ENCODE data around the gene MYCN.
"Not testable (repeated sequence)": the region's sequence is repeated elsewhere in the genome, so short reads cannot be mapped to it uniquely, and the experiment has no call there.

MYCN gene

DNA sequence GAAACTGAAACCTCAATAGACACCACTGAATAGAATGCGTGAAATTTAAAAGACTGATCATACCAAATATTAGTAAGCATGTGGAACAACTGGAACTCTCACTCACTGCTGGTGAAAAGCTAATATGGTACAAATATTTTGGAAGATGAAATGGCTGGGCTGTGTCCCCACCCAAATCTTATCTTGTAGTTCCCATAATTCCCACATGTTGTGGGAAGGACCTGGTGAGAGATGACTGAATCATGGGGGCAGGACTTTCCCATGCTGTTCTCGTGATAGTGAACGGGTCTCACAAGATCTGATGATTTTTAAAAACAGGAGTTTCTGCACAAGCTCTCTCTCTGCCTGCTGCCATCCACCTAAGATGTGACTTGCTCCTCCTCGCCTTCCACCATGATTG lies 32.0 kb upstream of the MYCN start:
- POLR2A ChIA-PET (ENCODE audit: low non-redundant PET), result no interaction called here

DNA sequence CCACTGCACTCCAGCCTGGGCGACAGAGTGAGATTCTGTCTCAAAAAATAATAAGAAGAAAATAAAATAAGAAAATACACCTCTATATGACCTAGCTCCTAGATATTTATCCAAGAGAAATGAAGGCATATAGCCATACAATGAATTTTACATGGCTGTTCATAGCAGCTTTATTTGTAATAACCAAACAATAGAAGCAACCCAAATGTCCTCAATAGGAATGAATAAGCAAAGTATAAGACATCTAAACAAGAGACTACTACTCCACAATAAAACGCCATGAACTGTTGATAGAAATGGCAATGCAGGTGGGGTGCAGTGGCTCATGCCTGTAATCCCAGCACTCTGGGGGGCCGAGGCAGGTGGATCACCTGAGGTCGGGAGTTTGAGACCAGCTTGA lies 31.2 kb upstream of the MYCN start:
- CTCF ChIA-PET, result no interaction called here
- TF ChIP-seq, protein P1, sequence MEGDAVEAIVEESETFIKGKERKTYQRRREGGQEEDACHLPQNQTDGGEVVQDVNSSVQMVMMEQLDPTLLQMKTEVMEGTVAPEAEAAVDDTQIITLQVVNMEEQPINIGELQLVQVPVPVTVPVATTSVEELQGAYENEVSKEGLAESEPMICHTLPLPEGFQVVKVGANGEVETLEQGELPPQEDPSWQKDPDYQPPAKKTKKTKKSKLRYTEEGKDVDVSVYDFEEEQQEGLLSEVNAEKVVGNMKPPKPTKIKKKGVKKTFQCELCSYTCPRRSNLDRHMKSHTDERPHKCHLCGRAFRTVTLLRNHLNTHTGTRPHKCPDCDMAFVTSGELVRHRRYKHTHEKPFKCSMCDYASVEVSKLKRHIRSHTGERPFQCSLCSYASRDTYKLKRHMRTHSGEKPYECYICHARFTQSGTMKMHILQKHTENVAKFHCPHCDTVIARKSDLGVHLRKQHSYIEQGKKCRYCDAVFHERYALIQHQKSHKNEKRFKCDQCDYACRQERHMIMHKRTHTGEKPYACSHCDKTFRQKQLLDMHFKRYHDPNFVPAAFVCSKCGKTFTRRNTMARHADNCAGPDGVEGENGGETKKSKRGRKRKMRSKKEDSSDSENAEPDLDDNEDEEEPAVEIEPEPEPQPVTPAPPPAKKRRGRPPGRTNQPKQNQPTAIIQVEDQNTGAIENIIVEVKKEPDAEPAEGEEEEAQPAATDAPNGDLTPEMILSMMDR (conservative IDR thresholded peaks at IDR 0.05; ENCODE audit: low read depth), result no peak
- POLR2A ChIA-PET (ENCODE audit: low non-redundant PET), result no interaction called here

More for the DNA sequence above, 32.0 kb upstream of the MYCN start:
- TF ChIP-seq, protein P1 (conservative IDR thresholded peaks at IDR 0.05; ENCODE audit: low read depth), result no peak
- no peak for DNase-seq (ENCODE audit: low spot score)
- H3K27ac ChIP-seq, result no peak overlapping the region
- CTCF ChIA-PET, result interaction anchor here (0.6 kb wide), 1 partner anchor 606 kb away, joined by 3 read pairs; no protein-coding TSS in a partner anchor

DNA sequence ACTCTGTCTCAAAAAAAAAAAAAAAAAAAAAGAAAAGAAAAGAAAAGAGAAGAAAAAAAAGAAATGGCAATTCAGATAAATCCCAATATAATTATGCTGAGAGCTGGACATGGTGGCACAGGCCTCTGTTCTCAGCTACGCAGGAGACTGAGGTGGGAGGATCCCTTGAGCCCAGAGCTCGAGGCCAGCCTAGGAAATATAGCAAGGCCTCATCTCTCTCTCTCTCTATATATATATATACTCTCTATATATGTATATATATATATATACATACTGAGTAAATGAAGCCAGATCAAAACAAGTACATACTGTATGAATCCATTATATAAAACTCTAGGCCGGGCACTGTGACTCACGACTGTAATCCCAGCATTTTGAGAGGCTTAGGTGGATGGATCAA lies 30.6 kb upstream of the MYCN start:
- ChIA-PET CTCF (no interaction called here), POLR2A (ENCODE audit: low non-redundant PET) (interaction anchor here (0.5 kb wide), 1 partner anchor 749 kb away, joined by 3 read pairs; no protein-coding TSS in a partner anchor)
- H3K27ac ChIP-seq, result no peak overlapping the region
- no peak for DNase-seq (ENCODE audit: low spot score)
- TF ChIP-seq, protein P1 (conservative IDR thresholded peaks at IDR 0.05; ENCODE audit: low read depth), result no peak

More for the DNA sequence above, 31.2 kb upstream of the MYCN start:
- no peak for DNase-seq (ENCODE audit: low spot score)
- no peak overlapping the region for H3K27ac ChIP-seq

DNA sequence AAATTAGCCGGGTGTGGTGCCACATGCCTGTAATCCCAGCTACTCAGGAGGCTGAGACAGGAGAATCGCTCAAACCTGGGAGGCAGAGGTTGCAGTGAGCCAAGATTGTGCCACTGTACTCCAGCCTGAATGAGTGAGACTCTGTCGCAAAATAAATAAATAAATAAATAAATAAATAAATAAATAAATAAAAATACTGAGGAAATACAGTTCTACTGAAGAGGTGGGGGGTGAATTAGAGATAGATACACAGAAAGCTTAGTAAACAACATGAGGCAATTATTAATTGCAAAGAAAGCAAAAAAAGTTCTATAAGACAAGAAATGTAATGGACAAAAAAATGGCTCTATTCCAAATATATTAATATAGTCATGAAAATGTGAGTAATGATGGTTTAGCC lies 29.1 kb upstream of the MYCN start:
- CTCF ChIA-PET, result interaction anchor here (0.7 kb wide), 1 partner anchor 108 kb away, joined by 3 read pairs; no protein-coding TSS in a partner anchor
- H3K27ac ChIP-seq; POLR2A ChIA-PET (ENCODE audit: low non-redundant PET): not testable (repeated sequence)

DNA sequence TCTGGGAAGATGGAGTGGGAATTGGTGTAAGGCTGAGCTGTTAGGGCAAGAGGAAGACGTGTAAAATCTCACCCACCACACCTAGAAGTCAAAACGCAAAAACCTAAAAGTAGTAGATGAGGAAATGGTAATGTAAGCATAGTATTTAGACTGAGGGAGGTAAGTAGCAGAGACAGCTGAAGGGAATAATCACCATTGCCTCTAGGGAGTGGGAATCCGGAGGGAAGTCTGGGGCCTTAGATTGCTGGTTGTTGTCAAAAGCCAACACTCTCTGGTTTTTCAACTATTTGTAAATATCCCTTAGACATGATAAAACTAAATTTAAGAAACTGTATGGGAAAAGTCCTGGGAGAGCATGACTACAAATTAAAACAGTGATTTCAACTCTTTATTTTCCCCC lies 28.7 kb upstream of the MYCN start:
- ChIA-PET POLR2A (ENCODE audit: low non-redundant PET) (no interaction called here), CTCF (interaction anchor here (0.7 kb wide), 1 partner anchor 108 kb away, joined by 3 read pairs; no protein-coding TSS in a partner anchor)
- DNase-seq (ENCODE audit: low spot score), result no peak
- H3K27ac ChIP-seq, result no peak overlapping the region; the same call in 1 of the 2 replicates
- TF ChIP-seq, protein P1 (conservative IDR thresholded peaks at IDR 0.05; ENCODE audit: low read depth), result no peak

More for the DNA sequence above, 29.1 kb upstream of the MYCN start:
- DNase-seq (ENCODE audit: low spot score), result not testable (repeated sequence)

DNA sequence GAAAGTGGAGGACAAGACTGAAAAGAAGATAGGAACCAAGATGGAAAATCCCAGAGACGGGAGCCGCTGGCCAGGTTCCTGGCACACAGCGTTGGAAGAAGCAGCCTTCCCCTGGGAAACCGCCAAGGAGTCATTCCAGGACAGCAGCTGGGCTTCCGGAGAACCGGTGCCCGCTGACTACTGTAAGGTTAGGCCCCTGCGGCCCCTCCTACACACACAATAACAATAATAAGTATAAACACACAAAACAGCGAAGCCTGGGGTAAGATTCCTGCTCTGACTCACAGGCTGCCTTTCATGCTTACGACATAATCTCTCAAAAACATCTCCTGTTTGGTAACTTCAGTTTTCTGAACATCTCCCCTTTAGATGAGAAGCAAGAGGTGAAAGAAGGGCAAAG lies 28.1 kb upstream of the MYCN start:
- TF ChIP-seq, protein P1 (conservative IDR thresholded peaks at IDR 0.05; ENCODE audit: low read depth), result no peak
- peak; percentile 91 for DNase-seq (ENCODE audit: low spot score)
- peak overlapping the region; percentile 56 for H3K27ac ChIP-seq
- ChIA-PET POLR2A (ENCODE audit: low non-redundant PET) (interaction anchor here (0.7 kb wide), 1 partner anchor 35 kb away, joined by 3 read pairs; no protein-coding TSS in a partner anchor), CTCF (no interaction called here)

DNA sequence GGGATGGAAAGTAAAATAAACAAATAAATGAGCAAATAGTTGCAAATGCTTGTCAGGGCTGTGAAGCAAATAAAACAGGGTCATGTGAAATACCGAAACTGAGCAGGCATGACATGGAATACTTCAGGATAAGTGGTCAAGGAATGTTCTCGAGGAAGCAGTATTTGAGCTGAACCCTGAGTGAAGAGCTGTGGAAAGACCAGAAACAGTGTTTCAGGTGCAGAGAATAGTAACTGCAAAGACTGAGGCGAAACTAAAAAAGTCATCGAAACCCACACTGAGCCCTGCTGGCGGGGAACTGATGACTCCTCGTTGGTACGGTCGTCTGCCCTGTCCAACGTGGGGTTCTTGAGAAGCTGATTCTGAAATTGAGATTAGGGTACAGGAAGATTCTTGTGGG lies 27.2 kb upstream of the MYCN start:
- TF ChIP-seq, protein P1 (conservative IDR thresholded peaks at IDR 0.05; ENCODE audit: low read depth), result no peak
- DNase-seq (ENCODE audit: low spot score), result no peak
- ChIA-PET POLR2A (ENCODE audit: low non-redundant PET) (interaction anchor here (0.7 kb wide), 1 partner anchor 36 kb away, joined by 3 read pairs; no protein-coding TSS in a partner anchor), CTCF (interaction anchor here (0.6 to 0.7 kb wide), 2 partner anchors 27 to 594 kb away, joined by 3 to 5 read pairs; no protein-coding TSS in a partner anchor)
- H3K27ac ChIP-seq, result no peak overlapping the region

Measured in RWPE1 (cell line).